Subcutaneous adipose tissue (tissue), 4 donors: ENCODE measurements around the gene RINL. TPM values are rescaled to one million over a fixed set of nuclear protein-coding genes. Genes with fewer than 3 reads are reported as not detected.

Experiments used
- CTCF ChIP-seq: fragments of 450-650 bp; IDR thresholded peaks from one replicate; pipeline ENCODE4 v1.5.1; 2016; ENCODE audit warnings: low read depth, mild to moderate bottlenecking, control low read depth, antibody characterized with exemption, moderate library complexity
- total RNA-seq, 4 donors: library from RNA; depleted of rRNA; stranded (reverse); fragments of >200 nt; gene quantifications; one replicate each; pipeline ENCODE4 v1.1.0, GENCODE V29; 2016

The RINL gene
- total RNA-seq, 4 donors from 2014 or later, result 3.6 to 11.0 (median 4.6) TPM

GRCh38 chr19:38848299-38849146 lies 29.6 kb downstream of the RINL start:
- no peak for TF ChIP-seq CTCF

- no peak for TF ChIP-seq CTCF
These were observed 32.0 kb downstream of the RINL start for GRCh38 chr19:38846097-38846496.

GRCh38 chr19:38845374-38846024 lies 32.6 kb downstream of the RINL start:
- TF ChIP-seq CTCF, result peak; percentile 57

- no peak for TF ChIP-seq CTCF
These were observed 33.9 kb downstream of the RINL start for GRCh38 chr19:38844093-38844686.

GRCh38 chr19:38843175-38843758 lies 34.8 kb downstream of the RINL start:
- no peak for TF ChIP-seq CTCF

GRCh38 chr19:38842439-38843174 lies 35.5 kb downstream of the RINL start:
- no peak for TF ChIP-seq CTCF
